H9 (cell line): Measurements from ENCODE around the gene AQP5. TPM values are rescaled to one million over a fixed set of nuclear protein-coding genes. Genes with fewer than 3 reads are reported as not detected.

ENCODE experiments used
- DNase-seq: peaks from one replicate; pipeline ENCODE4 v3.0.0-alpha.2; 2017
- H2AFZ ChIP-seq: one replicate; pipeline ENCODE4 v1.6.1; 2013; ENCODE audit warnings: mild to moderate bottlenecking, low read length, control low read depth, moderate library complexity
- H2AK5ac ChIP-seq: 2 replicates; pipeline ENCODE4 v1.6.1; 2013; ENCODE audit warnings: low read length, control low read depth, mixed read lengths; ENCODE audit not compliant: insufficient read length
- H2BK120ac ChIP-seq: one replicate; pipeline ENCODE4 v1.6.1; 2013; ENCODE audit warnings: low read depth, mild to moderate bottlenecking, low read length, control low read depth, inconsistent platforms; ENCODE audit not compliant: poor library complexity, severe bottlenecking
- H2BK12ac ChIP-seq: 2 replicates; pipeline ENCODE4 v1.6.1; 2013; ENCODE audit warnings: low read length, control low read depth, mixed read lengths, low read depth; ENCODE audit not compliant: insufficient read length
- H2BK15ac ChIP-seq: 2 replicates; pipeline ENCODE4 v1.6.1; 2013; ENCODE audit warnings: low read depth, low read length, control low read depth
- H2BK20ac ChIP-seq: one replicate; pipeline ENCODE4 v1.6.1; 2013; ENCODE audit warnings: low read depth, mild to moderate bottlenecking, low read length, control low read depth, inconsistent platforms; ENCODE audit not compliant: poor library complexity, severe bottlenecking
- H2BK5ac ChIP-seq: 2 replicates; pipeline ENCODE4 v1.6.1; 2013; ENCODE audit warnings: low read length, control low read depth, mixed read lengths; ENCODE audit not compliant: insufficient read length
- H3K14ac ChIP-seq: 2 replicates; pipeline ENCODE4 v1.6.1; 2013; ENCODE audit warnings: low read length, control low read depth; ENCODE audit not compliant: insufficient read depth
- H3K18ac ChIP-seq: 2 replicates; pipeline ENCODE4 v1.6.1; 2013; ENCODE audit warnings: low read depth, mild to moderate bottlenecking, mixed read lengths, low read length, control low read depth; ENCODE audit not compliant: insufficient read length
- H3K23ac ChIP-seq: 2 replicates; pipeline ENCODE4 v1.6.1; 2013; ENCODE audit warnings: low read length, control low read depth, mixed read lengths, low read depth; ENCODE audit not compliant: insufficient read length
- H3K23me2 ChIP-seq: 2 replicates; pipeline ENCODE4 v1.6.1; 2013; ENCODE audit warnings: low read depth, mild to moderate bottlenecking, mixed read lengths, low read length, control low read depth; ENCODE audit not compliant: insufficient read length, poor library complexity, severe bottlenecking
- H3K27ac ChIP-seq: 2 replicates; pipeline ENCODE4 v1.5.1; 2013; ENCODE audit warnings: low read length, control low read depth, mixed read lengths, low read depth; ENCODE audit not compliant: insufficient read length
- H3K27me3 ChIP-seq: 2 replicates; pipeline ENCODE4 v1.6.1; 2013; ENCODE audit warnings: low read length, control low read depth, inconsistent platforms; ENCODE audit not compliant: insufficient read depth
- H3K4ac ChIP-seq: 2 replicates; pipeline ENCODE4 v1.6.1; 2013; ENCODE audit warnings: low read depth, mild to moderate bottlenecking, control low read depth, inconsistent platforms, low read length, moderate library complexity
- H3K4me1 ChIP-seq: 2 replicates; pipeline ENCODE4 v1.6.1; 2013; ENCODE audit warnings: low read length, control low read depth, inconsistent platforms; ENCODE audit not compliant: insufficient read depth
- H3K4me2 ChIP-seq: 2 replicates; pipeline ENCODE4 v1.6.1; 2013; ENCODE audit warnings: low read length, control low read depth, mixed read lengths; ENCODE audit not compliant: insufficient read length, insufficient read depth
- H3K56ac ChIP-seq: 2 replicates; pipeline ENCODE4 v1.6.1; 2013; ENCODE audit warnings: low read depth, mild to moderate bottlenecking, mixed read lengths, low read length, control low read depth; ENCODE audit not compliant: insufficient read length
- H3K79me1 ChIP-seq: 2 replicates; pipeline ENCODE4 v1.6.1; 2013; ENCODE audit warnings: low read depth, mild to moderate bottlenecking, moderate library complexity, low read length, control low read depth, inconsistent platforms; ENCODE audit not compliant: insufficient read depth, poor library complexity, severe bottlenecking
- H3K79me2 ChIP-seq: 2 replicates; pipeline ENCODE4 v1.6.1; 2013; ENCODE audit warnings: low read length, control low read depth, inconsistent platforms; ENCODE audit not compliant: insufficient read depth
- H3K9ac ChIP-seq: 2 replicates; pipeline ENCODE4 v1.6.1; 2013; ENCODE audit warnings: low read length, control low read depth, mixed read lengths; ENCODE audit not compliant: insufficient read length; ENCODE audit errors: extremely low read depth
- H3K9me3 ChIP-seq: one replicate; pipeline ENCODE4 v1.6.1; 2013; ENCODE audit warnings: low read depth, low read length, inconsistent platforms; ENCODE audit not compliant: control insufficient read depth
- H3T11ph ChIP-seq: one replicate; pipeline ENCODE4 v1.6.1; 2013; ENCODE audit warnings: mild to moderate bottlenecking, low read length, control low read depth, inconsistent platforms
- H4K20me1 ChIP-seq: one replicate; pipeline ENCODE4 v1.6.1; 2013; ENCODE audit not compliant: control insufficient read depth, insufficient read length, insufficient read depth
- H4K5ac ChIP-seq: 2 replicates; pipeline ENCODE4 v1.6.1; 2013; ENCODE audit warnings: low read depth, mild to moderate bottlenecking, mixed read lengths, low read length, control low read depth; ENCODE audit not compliant: insufficient read length
- H4K8ac ChIP-seq: replicated peaks from 2 replicates; pipeline ENCODE4 v1.6.1; 2013; ENCODE audit warnings: low read length, control low read depth, mixed read lengths, low read depth; ENCODE audit not compliant: insufficient read length
- H4K91ac ChIP-seq: 2 replicates; pipeline ENCODE4 v1.6.1; 2013; ENCODE audit warnings: low read depth, mild to moderate bottlenecking, moderate library complexity, mixed read lengths, low read length, control low read depth; ENCODE audit not compliant: insufficient read length
- H3K27ac Mint-ChIP-seq, 3 experiments: 2 replicates in 2 of 3; 3 replicates in 1 of 3; pipeline ENCODE4 v1.8.0; 2020 to 2021; ENCODE audit warnings: mixed read lengths in 3 of 3, mild to moderate bottlenecking in 1 of 3, moderate library complexity in 1 of 3
- H3K27me3 Mint-ChIP-seq: 2 replicates; pipeline ENCODE4 v1.8.0; 2021; ENCODE audit warnings: low read depth, mild to moderate bottlenecking, moderate library complexity, mixed read lengths
- H3K36me3 Mint-ChIP-seq, 3 experiments: 2 replicates in 2 of 3; 3 replicates in 1 of 3; pipeline ENCODE4 v1.8.0; 2020 to 2021; ENCODE audit warnings: low read depth in 3 of 3, mixed read lengths in 3 of 3; ENCODE audit not compliant: insufficient read depth in 1 of 3
- H3K4me1 Mint-ChIP-seq, 2 experiments: 2 replicates each; pipeline ENCODE4 v1.8.0; 2020; ENCODE audit warnings: mixed read lengths in 2 of 2
- H3K4me3 Mint-ChIP-seq, 2 experiments: 2 replicates in 1 of 2; 3 replicates in 1 of 2; pipeline ENCODE4 v1.8.0; 2020 to 2021; ENCODE audit warnings: mild to moderate bottlenecking in 2 of 2, mixed read lengths in 2 of 2, moderate library complexity in 1 of 2
- H3K9me3 Mint-ChIP-seq, 2 experiments: 2 replicates in 1 of 2; 3 replicates in 1 of 2; pipeline ENCODE4 v1.8.0; 2020; ENCODE audit warnings: mild to moderate bottlenecking in 2 of 2, mixed read lengths in 2 of 2, moderate library complexity in 1 of 2
- total RNA-seq: library from RNA; stranded (reverse); gene quantifications from 2 replicates; pipeline ENCODE4 v1.2.1, GENCODE V29; 2021
- TF ChIP-seq, protein P1 (sequence below): fragments of 200-600 bp; sonication (generic); conservative IDR thresholded peaks from 3 replicates; pipeline ENCODE4 v1.8.0; 2021; ENCODE audit warnings: antibody characterized with exemption, mild to moderate bottlenecking

AQP5 gene
- total RNA-seq, 1 experiment from 2014 or later, result 2.8 TPM

DNA sequence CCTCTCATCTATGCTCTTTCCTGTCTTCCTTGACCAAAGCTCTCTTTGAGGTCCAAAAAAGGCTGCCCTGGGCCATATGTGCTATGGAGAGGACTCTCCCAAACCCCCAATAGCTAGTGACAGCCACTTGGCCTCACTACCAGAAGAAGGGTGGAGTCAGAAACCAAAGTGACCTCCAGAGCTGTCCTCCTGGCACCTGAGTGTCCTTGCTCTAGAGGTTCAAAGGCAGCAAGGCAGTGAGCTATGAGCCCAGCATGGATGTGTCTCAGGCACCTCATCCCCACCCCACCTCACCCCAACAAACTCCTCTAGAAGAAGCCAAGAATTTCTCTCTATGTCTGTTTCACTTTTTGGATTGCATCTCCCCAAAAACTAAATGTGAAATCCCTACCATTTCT, 4.1 kb upstream of the AQP5 start:
- no peak overlapping the region for H2BK12ac ChIP-seq
- no peak overlapping the region for H2BK5ac ChIP-seq
- no peak overlapping the region for H2AK5ac ChIP-seq
- no peak overlapping the region for H2BK15ac ChIP-seq
- Mint-ChIP-seq H3K4me1 (peaks cover 28 to 33% of the 10 kb centered on the region in 2 experiments), H3K27ac (no peak overlapping the region), H3K36me3 (no peaks in the 10 kb centered on the region; a peak in 1 of 7 replicates), H3K9me3 (no peaks in the 10 kb centered on the region), H3K4me3 (no peak overlapping the region), H3K27me3 (peaks cover 52% of the 10 kb centered on the region)
- no peaks in the 10 kb centered on the region for H3K79me1 ChIP-seq
- H3K9me3 ChIP-seq, result no peaks in the 10 kb centered on the region
- DNase-seq, result no peak
- no peak overlapping the region for H3T11ph ChIP-seq
- no peak overlapping the region for H3K27ac ChIP-seq
- H3K18ac ChIP-seq, result no peak overlapping the region
- H3K56ac ChIP-seq, result no peak overlapping the region
- no peak overlapping the region for H2AFZ ChIP-seq
- peaks cover 11% of the 10 kb centered on the region; the same call in 1 of the 2 replicates for H3K4me1 ChIP-seq
- H3K79me2 ChIP-seq, result no peaks in the 10 kb centered on the region
- no peaks in the 10 kb centered on the region for H4K20me1 ChIP-seq
- no peak overlapping the region for H3K4ac ChIP-seq
- no peak overlapping the region for H3K9ac ChIP-seq
- TF ChIP-seq, protein P1, sequence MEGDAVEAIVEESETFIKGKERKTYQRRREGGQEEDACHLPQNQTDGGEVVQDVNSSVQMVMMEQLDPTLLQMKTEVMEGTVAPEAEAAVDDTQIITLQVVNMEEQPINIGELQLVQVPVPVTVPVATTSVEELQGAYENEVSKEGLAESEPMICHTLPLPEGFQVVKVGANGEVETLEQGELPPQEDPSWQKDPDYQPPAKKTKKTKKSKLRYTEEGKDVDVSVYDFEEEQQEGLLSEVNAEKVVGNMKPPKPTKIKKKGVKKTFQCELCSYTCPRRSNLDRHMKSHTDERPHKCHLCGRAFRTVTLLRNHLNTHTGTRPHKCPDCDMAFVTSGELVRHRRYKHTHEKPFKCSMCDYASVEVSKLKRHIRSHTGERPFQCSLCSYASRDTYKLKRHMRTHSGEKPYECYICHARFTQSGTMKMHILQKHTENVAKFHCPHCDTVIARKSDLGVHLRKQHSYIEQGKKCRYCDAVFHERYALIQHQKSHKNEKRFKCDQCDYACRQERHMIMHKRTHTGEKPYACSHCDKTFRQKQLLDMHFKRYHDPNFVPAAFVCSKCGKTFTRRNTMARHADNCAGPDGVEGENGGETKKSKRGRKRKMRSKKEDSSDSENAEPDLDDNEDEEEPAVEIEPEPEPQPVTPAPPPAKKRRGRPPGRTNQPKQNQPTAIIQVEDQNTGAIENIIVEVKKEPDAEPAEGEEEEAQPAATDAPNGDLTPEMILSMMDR, result no peak
- H4K5ac ChIP-seq, result no peak overlapping the region
- H2BK20ac ChIP-seq, result no peak overlapping the region
- no peak overlapping the region for H4K91ac ChIP-seq
- peaks cover 10% of the 10 kb centered on the region for H3K27me3 ChIP-seq
- H3K14ac ChIP-seq, result no peak overlapping the region
- H4K8ac ChIP-seq, result no peak overlapping the region
- no peak overlapping the region for H2BK120ac ChIP-seq
- no peak overlapping the region for H3K23ac ChIP-seq
- peaks cover 5% of the 10 kb centered on the region for H3K23me2 ChIP-seq
- no peak overlapping the region for H3K4me2 ChIP-seq
